ENCODE results near the gene P2RX2.

DNA sequence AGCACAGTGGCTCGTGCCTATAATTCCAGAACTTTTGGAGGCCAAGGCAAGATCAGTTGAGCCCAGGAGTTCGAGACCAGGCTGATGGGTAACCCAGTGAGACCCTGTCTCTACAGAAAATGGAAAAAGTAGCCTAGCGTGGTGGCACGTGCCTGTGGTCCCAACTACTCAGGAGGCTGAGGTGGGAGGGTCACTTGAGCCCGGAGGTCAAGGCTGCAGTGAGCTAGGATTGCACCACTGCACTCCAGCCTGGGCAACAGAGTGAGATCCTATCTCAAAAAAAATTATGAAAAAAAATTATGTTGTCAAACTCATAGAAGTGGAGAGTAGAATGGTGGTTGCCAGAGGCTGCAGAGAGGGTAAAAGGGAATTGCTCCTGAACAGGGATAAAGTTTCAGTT lies 4.5 kb upstream of the P2RX2 start:
- TF ChIP-seq, protein P1, sequence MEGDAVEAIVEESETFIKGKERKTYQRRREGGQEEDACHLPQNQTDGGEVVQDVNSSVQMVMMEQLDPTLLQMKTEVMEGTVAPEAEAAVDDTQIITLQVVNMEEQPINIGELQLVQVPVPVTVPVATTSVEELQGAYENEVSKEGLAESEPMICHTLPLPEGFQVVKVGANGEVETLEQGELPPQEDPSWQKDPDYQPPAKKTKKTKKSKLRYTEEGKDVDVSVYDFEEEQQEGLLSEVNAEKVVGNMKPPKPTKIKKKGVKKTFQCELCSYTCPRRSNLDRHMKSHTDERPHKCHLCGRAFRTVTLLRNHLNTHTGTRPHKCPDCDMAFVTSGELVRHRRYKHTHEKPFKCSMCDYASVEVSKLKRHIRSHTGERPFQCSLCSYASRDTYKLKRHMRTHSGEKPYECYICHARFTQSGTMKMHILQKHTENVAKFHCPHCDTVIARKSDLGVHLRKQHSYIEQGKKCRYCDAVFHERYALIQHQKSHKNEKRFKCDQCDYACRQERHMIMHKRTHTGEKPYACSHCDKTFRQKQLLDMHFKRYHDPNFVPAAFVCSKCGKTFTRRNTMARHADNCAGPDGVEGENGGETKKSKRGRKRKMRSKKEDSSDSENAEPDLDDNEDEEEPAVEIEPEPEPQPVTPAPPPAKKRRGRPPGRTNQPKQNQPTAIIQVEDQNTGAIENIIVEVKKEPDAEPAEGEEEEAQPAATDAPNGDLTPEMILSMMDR (IDR thresholded peaks at IDR 0.05; ENCODE audit: insufficient read depth, low read depth, low read length): no peak
- no peak for TF ChIP-seq EZH2 (IDR thresholded peaks at IDR 0.05; ENCODE audit: insufficient read depth, low read length)

All from astrocyte (in vitro differentiated cells and primary cell).